T-helper 1 cell (primary cell): ENCODE results near the gene SHC4.
"Not testable (repeated sequence)": the region's sequence is repeated elsewhere in the genome, so short reads cannot be mapped to it uniquely, and the experiment has no call there.

Experiments
- DNase-seq, 5 donors: peaks; one replicate each; pipeline ENCODE4 v3.0.0-alpha.2; 2012 to 2020

Gene SHC4

GRCh38 chr15:48922046-48922445 lies 41.7 kb downstream of the SHC4 start:
- no peak for DNase-seq

- no peak for DNase-seq
Measured at GRCh38 chr15:48916721-48917120, 47.0 kb downstream of the SHC4 start.

- DNase-seq: no peak
Measured at GRCh38 chr15:48915861-48916260, 47.9 kb downstream of the SHC4 start.

GRCh38 chr15:48914717-48915116 lies 49.0 kb downstream of the SHC4 start:
- no peak for DNase-seq

- no peak for DNase-seq
Measured at GRCh38 chr15:48913141-48913540, 50.6 kb downstream of the SHC4 start.

GRCh38 chr15:48910554-48910953 lies 53.2 kb downstream of the SHC4 start:
- DNase-seq: not testable (repeated sequence)

- DNase-seq: not testable (repeated sequence)
Measured at GRCh38 chr15:48909313-48909712, 54.4 kb downstream of the SHC4 start.

GRCh38 chr15:48905847-48906246 lies 57.9 kb downstream of the SHC4 start:
- DNase-seq: no peak

- DNase-seq: no peak
Measured at GRCh38 chr15:48905216-48905615, 58.5 kb downstream of the SHC4 start.

GRCh38 chr15:48904758-48905157 lies 59.0 kb downstream of the SHC4 start:
- no peak for DNase-seq

- no peak for DNase-seq
Measured at GRCh38 chr15:48899793-48900192, 63.9 kb downstream of the SHC4 start.

GRCh38 chr15:48898446-48898845 lies 65.3 kb downstream of the SHC4 start:
- no peak for DNase-seq

- DNase-seq: no peak
Measured at GRCh38 chr15:48898032-48898431, 65.7 kb downstream of the SHC4 start.

GRCh38 chr15:48896869-48897814 lies 66.6 kb downstream of the SHC4 start:
- no peak for DNase-seq

GRCh38 chr15:48893311-48893710 lies 70.4 kb downstream of the SHC4 start:
- no peak for DNase-seq

GRCh38 chr15:48891232-48891765 lies 72.4 kb downstream of the SHC4 start:
- DNase-seq: no peak

GRCh38 chr15:48890375-48890972 lies 73.2 kb downstream of the SHC4 start:
- no peak for DNase-seq

- no peak for DNase-seq
Measured at GRCh38 chr15:48889925-48890324, 73.8 kb downstream of the SHC4 start.

GRCh38 chr15:48888836-48889235 lies 74.9 kb downstream of the SHC4 start:
- DNase-seq: no peak

- peak in 1 of 5 donors; percentile 25 for DNase-seq
Measured at GRCh38 chr15:48888191-48888590, 75.5 kb downstream of the SHC4 start.

GRCh38 chr15:48887144-48887543 lies 76.6 kb downstream of the SHC4 start:
- DNase-seq: no peak

- no peak for DNase-seq
Measured at GRCh38 chr15:48883699-48884098, 80.0 kb downstream of the SHC4 start.

- DNase-seq: no peak
Measured at GRCh38 chr15:48880070-48880634, 83.6 kb downstream of the SHC4 start.
